Thyroid gland (tissue), 4 donors: ENCODE measurements around the gene DVL1.

ENCODE experiments used
- POLR2A ChIP-seq, 2 donors: fragments of 450-650 bp; IDR thresholded peaks; one replicate each; pipeline ENCODE4 v1.6.1; 2017; ENCODE audit warnings: antibody characterized with exemption in 2 of 2, mild to moderate bottlenecking in 2 of 2, moderate library complexity in 1 of 2
- TF ChIP-seq, protein P1 (sequence below), 6 experiments: fragments of 200-600 bp in 3 of 6; fragments of 450-650 bp in 3 of 6; sonication (generic) in 3 of 6; IDR thresholded peaks; one replicate each; pipeline ENCODE4 v1.5.1; 2016 to 2019; ENCODE audit warnings: antibody characterized with exemption in 6 of 6, mild to moderate bottlenecking in 2 of 6, inconsistent platforms in 1 of 6, moderate library complexity in 1 of 6

DNA sequence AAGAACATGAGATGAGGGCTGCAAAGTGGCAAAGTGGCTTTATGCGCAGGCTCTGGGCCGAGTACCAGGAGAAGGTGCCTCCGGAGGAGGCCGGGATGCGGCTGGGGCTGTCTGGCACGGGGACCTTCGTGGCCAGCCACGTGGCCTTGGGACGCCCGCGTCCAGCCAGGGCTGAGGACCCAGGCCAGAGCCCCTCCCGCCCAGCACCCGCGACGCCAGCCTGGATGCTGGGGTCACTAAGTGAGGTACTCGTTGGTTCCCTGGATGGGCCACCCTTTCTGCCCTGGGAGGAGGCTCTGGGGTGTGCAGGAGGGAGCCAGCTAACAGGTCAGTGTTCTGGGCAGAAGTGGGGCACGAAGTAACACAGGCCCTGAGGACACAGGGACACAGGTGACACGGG, 56.4 kb downstream of the DVL1 start:
- TF ChIP-seq, protein P1, sequence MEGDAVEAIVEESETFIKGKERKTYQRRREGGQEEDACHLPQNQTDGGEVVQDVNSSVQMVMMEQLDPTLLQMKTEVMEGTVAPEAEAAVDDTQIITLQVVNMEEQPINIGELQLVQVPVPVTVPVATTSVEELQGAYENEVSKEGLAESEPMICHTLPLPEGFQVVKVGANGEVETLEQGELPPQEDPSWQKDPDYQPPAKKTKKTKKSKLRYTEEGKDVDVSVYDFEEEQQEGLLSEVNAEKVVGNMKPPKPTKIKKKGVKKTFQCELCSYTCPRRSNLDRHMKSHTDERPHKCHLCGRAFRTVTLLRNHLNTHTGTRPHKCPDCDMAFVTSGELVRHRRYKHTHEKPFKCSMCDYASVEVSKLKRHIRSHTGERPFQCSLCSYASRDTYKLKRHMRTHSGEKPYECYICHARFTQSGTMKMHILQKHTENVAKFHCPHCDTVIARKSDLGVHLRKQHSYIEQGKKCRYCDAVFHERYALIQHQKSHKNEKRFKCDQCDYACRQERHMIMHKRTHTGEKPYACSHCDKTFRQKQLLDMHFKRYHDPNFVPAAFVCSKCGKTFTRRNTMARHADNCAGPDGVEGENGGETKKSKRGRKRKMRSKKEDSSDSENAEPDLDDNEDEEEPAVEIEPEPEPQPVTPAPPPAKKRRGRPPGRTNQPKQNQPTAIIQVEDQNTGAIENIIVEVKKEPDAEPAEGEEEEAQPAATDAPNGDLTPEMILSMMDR (IDR thresholded peaks at IDR 0.05), result no peak
- no peak for TF ChIP-seq POLR2A (IDR thresholded peaks at IDR 0.05)
